Mesendoderm (in vitro differentiated cells): Measurements from ENCODE around the gene GULP1.

ENCODE experiments used
- DNase-seq: peaks from one replicate; pipeline ENCODE4 v3.0.0; 2013
- H2AK5ac ChIP-seq: 2 replicates; pipeline ENCODE4 v1.6.1; 2013; ENCODE audit warnings: low read length, inconsistent platforms
- H2BK120ac ChIP-seq: 2 replicates; pipeline ENCODE4 v1.6.1; 2013; ENCODE audit warnings: low read depth, mild to moderate bottlenecking, low read length, moderate library complexity, mixed read lengths
- H2BK15ac ChIP-seq: replicated peaks from 2 replicates; pipeline ENCODE4 v1.6.1; 2013; ENCODE audit warnings: low read depth, mild to moderate bottlenecking, moderate library complexity
- H2BK5ac ChIP-seq: 2 replicates; pipeline ENCODE4 v1.6.1; 2013; ENCODE audit warnings: low read length, inconsistent platforms
- H3K18ac ChIP-seq: 2 replicates; pipeline ENCODE4 v1.6.1; 2013; ENCODE audit warnings: mild to moderate bottlenecking, low read length, mixed read lengths
- H3K23ac ChIP-seq: one replicate; pipeline ENCODE4 v1.6.1; 2013; ENCODE audit warnings: low read length
- H3K27ac ChIP-seq: 2 replicates; pipeline ENCODE4 v1.5.1; 2013; ENCODE audit warnings: low read depth, mild to moderate bottlenecking, inconsistent platforms, low read length, moderate library complexity
- H3K27me3 ChIP-seq: 2 replicates; pipeline ENCODE4 v1.6.1; 2013; ENCODE audit warnings: low read length, control low read depth, mild to moderate bottlenecking, inconsistent platforms; ENCODE audit not compliant: insufficient read depth, poor library complexity
- H3K36me3 ChIP-seq: 2 replicates; pipeline ENCODE4 v1.6.1; 2013; ENCODE audit warnings: low read length, inconsistent platforms; ENCODE audit not compliant: control insufficient read depth, insufficient read depth
- H3K4ac ChIP-seq: one replicate; pipeline ENCODE4 v1.6.1; 2013; ENCODE audit warnings: low read depth, mild to moderate bottlenecking, low read length, moderate library complexity
- H3K4me1 ChIP-seq: 2 replicates; pipeline ENCODE4 v1.6.1; 2013; ENCODE audit warnings: low read depth, low read length, inconsistent platforms; ENCODE audit not compliant: control insufficient read depth
- H3K4me2 ChIP-seq: 2 replicates; pipeline ENCODE4 v1.6.1; 2013; ENCODE audit warnings: low read length
- H3K4me3 ChIP-seq: 2 replicates; pipeline ENCODE4 v1.5.1; 2013; ENCODE audit warnings: mild to moderate bottlenecking, low read length
- H3K56ac ChIP-seq: one replicate; pipeline ENCODE4 v1.6.1; 2013; ENCODE audit warnings: low read length
- H3K79me1 ChIP-seq: 2 replicates; pipeline ENCODE4 v1.6.1; 2013; ENCODE audit warnings: low read length, inconsistent platforms
- H3K79me2 ChIP-seq: 2 replicates; pipeline ENCODE4 v1.6.1; 2013; ENCODE audit warnings: mild to moderate bottlenecking, low read length; ENCODE audit not compliant: control insufficient read depth, insufficient read depth
- H3K9ac ChIP-seq: 2 replicates; pipeline ENCODE4 v1.6.1; 2013; ENCODE audit warnings: low read length, inconsistent platforms
- H4K5ac ChIP-seq: one replicate; pipeline ENCODE4 v1.6.1; 2013; ENCODE audit warnings: low read length
- H4K8ac ChIP-seq: one replicate; pipeline ENCODE4 v1.6.1; 2013; ENCODE audit warnings: low read depth, mild to moderate bottlenecking, control low read depth, low read length, moderate library complexity
- WGBS: extraction: QIAGEN DNeasy Blood & Tissue Kit; methylation state at CpG from one replicate; pipeline ENCODE4 v1.1.7; 2013; ENCODE audit warnings: low lambda C conversion rate, missing lambda C conversion rate; ENCODE audit not compliant: insufficient coverage; ENCODE audit errors: extremely low coverage; 5-methylcytosine and 5-hydroxymethylcytosine counted together

Gene GULP1

GRCh38 chr2:188443207-188443606, 151.5 kb downstream of the GULP1 start:
- H2BK5ac ChIP-seq = no peak overlapping the region
- no peak overlapping the region for H3K27ac ChIP-seq
- H2BK120ac ChIP-seq = no peak overlapping the region
- peaks cover 2% of the 10 kb centered on the region for H3K79me1 ChIP-seq
- no peak overlapping the region for H3K4me3 ChIP-seq
- no peaks in the 10 kb centered on the region for H3K27me3 ChIP-seq
- DNase-seq = no peak
- H3K4me2 ChIP-seq = no peak overlapping the region
- no peak overlapping the region for H4K8ac ChIP-seq
- H2BK15ac ChIP-seq = no peak overlapping the region
- no peak overlapping the region for H3K4ac ChIP-seq
- H3K79me2 ChIP-seq = peaks cover 1% of the 10 kb centered on the region
- H2AK5ac ChIP-seq = no peak overlapping the region
- H4K5ac ChIP-seq = no peak overlapping the region
- no peak overlapping the region for H3K23ac ChIP-seq
- no peak overlapping the region for H3K56ac ChIP-seq
- H3K36me3 ChIP-seq = no peaks in the 10 kb centered on the region
- WGBS = no CpG with 5 or more reads among the region's 3 CpGs
- H3K4me1 ChIP-seq = no peaks in the 10 kb centered on the region
- H3K18ac ChIP-seq = no peak overlapping the region
- H3K9ac ChIP-seq = no peak overlapping the region

GRCh38 chr2:188444106-188444835, 152.6 kb downstream of the GULP1 start:
- Histone ChIP-seq H3K23ac (no peak overlapping the region), H3K4ac (no peak overlapping the region), H3K9ac (no peak overlapping the region), H3K27ac (no peak overlapping the region), H4K5ac (no peak overlapping the region), H3K56ac (no peak overlapping the region), H2BK120ac (no peak overlapping the region), H3K18ac (no peak overlapping the region), H3K27me3 (no peaks in the 10 kb centered on the region), H3K4me1 (no peaks in the 10 kb centered on the region), H4K8ac (no peak overlapping the region), H2BK15ac (no peak overlapping the region), H3K36me3 (no peaks in the 10 kb centered on the region), H3K4me2 (no peak overlapping the region), H2AK5ac (no peak overlapping the region), H2BK5ac (no peak overlapping the region), H3K79me2 (peaks cover 1% of the 10 kb centered on the region), H3K79me1 (peaks cover 2% of the 10 kb centered on the region), H3K4me3 (no peak overlapping the region)
- no peak for DNase-seq
- 100% methylated on average over 1 of the region's 3 CpGs for WGBS

GRCh38 chr2:188449561-188449960, 157.9 kb downstream of the GULP1 start:
- WGBS = no CpG with 5 or more reads among the region's 1 CpG
- Histone ChIP-seq H3K27me3 (no peaks in the 10 kb centered on the region), H3K36me3 (no peaks in the 10 kb centered on the region), H4K5ac (no peak overlapping the region), H4K8ac (no peak overlapping the region), H3K56ac (no peak overlapping the region), H3K27ac (no peak overlapping the region), H3K23ac (no peak overlapping the region), H3K9ac (no peak overlapping the region), H3K79me1 (peaks cover 2% of the 10 kb centered on the region), H2BK120ac (no peak overlapping the region), H3K4me2 (no peak overlapping the region), H3K4ac (no peak overlapping the region), H3K18ac (no peak overlapping the region), H2AK5ac (no peak overlapping the region), H2BK5ac (no peak overlapping the region), H2BK15ac (no peak overlapping the region), H3K4me1 (no peaks in the 10 kb centered on the region), H3K4me3 (no peak overlapping the region), H3K79me2 (peaks cover 1% of the 10 kb centered on the region)
- DNase-seq = no peak

- Histone ChIP-seq H3K27me3 (no peaks in the 10 kb centered on the region), H3K4ac (no peak overlapping the region), H3K23ac (no peak overlapping the region), H3K9ac (no peak overlapping the region), H3K4me3 (no peak overlapping the region), H3K79me1 (peaks cover 2% of the 10 kb centered on the region), H2BK15ac (no peak overlapping the region), H4K5ac (no peak overlapping the region), H3K4me1 (no peaks in the 10 kb centered on the region), H3K18ac (no peak overlapping the region), H3K56ac (no peak overlapping the region), H3K4me2 (no peak overlapping the region), H2BK5ac (no peak overlapping the region), H2BK120ac (no peak overlapping the region), H3K36me3 (no peaks in the 10 kb centered on the region), H4K8ac (no peak overlapping the region), H3K27ac (no peak overlapping the region), H3K79me2 (peaks cover 1% of the 10 kb centered on the region), H2AK5ac (no peak overlapping the region)
- no peak for DNase-seq
Observed at GRCh38 chr2:188449971-188450370, 158.3 kb downstream of the GULP1 start.

GRCh38 chr2:188450732-188451483, 159.2 kb downstream of the GULP1 start:
- no peak overlapping the region for H4K8ac ChIP-seq
- H4K5ac ChIP-seq = no peak overlapping the region
- no peak overlapping the region for H3K4me3 ChIP-seq
- H3K9ac ChIP-seq = no peak overlapping the region
- no peak overlapping the region for H3K56ac ChIP-seq
- no peak overlapping the region for H2BK15ac ChIP-seq
- H2BK5ac ChIP-seq = no peak overlapping the region
- H3K79me2 ChIP-seq = no peaks in the 10 kb centered on the region
- H3K79me1 ChIP-seq = no peaks in the 10 kb centered on the region
- no peak overlapping the region for H3K23ac ChIP-seq
- no peak for DNase-seq
- H2BK120ac ChIP-seq = no peak overlapping the region
- no peaks in the 10 kb centered on the region for H3K4me1 ChIP-seq
- no CpG with 5 or more reads among the region's 2 CpGs for WGBS
- no peak overlapping the region for H2AK5ac ChIP-seq
- H3K27ac ChIP-seq = no peak overlapping the region
- no peaks in the 10 kb centered on the region for H3K27me3 ChIP-seq
- H3K4ac ChIP-seq = no peak overlapping the region
- H3K18ac ChIP-seq = no peak overlapping the region
- no peak overlapping the region for H3K4me2 ChIP-seq
- H3K36me3 ChIP-seq = no peaks in the 10 kb centered on the region
